Transverse colon (tissue), 4 donors: Measurements from ENCODE around the gene NEURL1. TPM values are rescaled to one million over a fixed set of nuclear protein-coding genes. Genes with fewer than 3 reads are reported as not detected.
A peak's percentile ranks its signal among the peaks of the same experiment; 100 is the strongest.

Experiments used
- DNase-seq: peaks from one replicate; pipeline ENCODE4 v3.0.0-alpha.2; 2019
- H3K27ac ChIP-seq, 4 donors: fragments of 200-600 bp; sonication (generic); 2 replicates each; pipeline ENCODE4 v1.5.1; 2016 to 2018; ENCODE audit warnings: inconsistent platforms in 4 of 4
- H3K27me3 ChIP-seq: fragments of 200-600 bp; sonication (generic); 2 replicates; pipeline ENCODE4 v1.5.1; 2017; ENCODE audit warnings: inconsistent platforms
- H3K36me3 ChIP-seq, 4 donors: fragments of 200-600 bp; sonication (generic); 2 replicates each; pipeline ENCODE4 v1.5.1; 2017 to 2019; ENCODE audit warnings: inconsistent platforms in 4 of 4
- H3K4me1 ChIP-seq, 4 donors: fragments of 200-600 bp; sonication (generic); 2 replicates each; pipeline ENCODE4 v1.5.1; 2017 to 2020; ENCODE audit warnings: inconsistent platforms in 4 of 4
- H3K4me3 ChIP-seq, 4 donors: fragments of 200-600 bp; sonication (generic); 1 replicate in 1 of 4; 2 replicates in 3 of 4; pipeline versions ENCODE4 v1.5.1 to v1.6.1; 2017 to 2019; ENCODE audit warnings: inconsistent platforms in 4 of 4
- H3K9me3 ChIP-seq, 2 donors: fragments of 200-600 bp; sonication (generic); 2 replicates each; pipeline ENCODE4 v1.5.1; 2017 to 2019; ENCODE audit warnings: inconsistent platforms in 2 of 2
- EP300 ChIP-seq: sonication (generic); formaldehyde crosslinking; IDR thresholded peaks from one replicate; pipeline ENCODE4 v1.6.1; 2017; ENCODE audit warnings: antibody characterized with exemption, low read depth
- POLR2A ChIP-seq: fragments of 450-650 bp; IDR thresholded peaks from one replicate; pipeline ENCODE4 v1.6.1; 2016; ENCODE audit warnings: antibody characterized with exemption, mild to moderate bottlenecking, moderate library complexity
- POLR2AphosphoS5 ChIP-seq, 3 donors: sonication (generic); formaldehyde crosslinking; IDR thresholded peaks; one replicate each; pipeline ENCODE4 v1.6.1; 2016; ENCODE audit warnings: antibody characterized with exemption in 3 of 3
- whole genome bisulfite sequencing, 2 donors: methylation state at CpG; one replicate each; pipeline ENCODE4 v1.1.5; 2018; ENCODE audit warnings: low coverage in 1 of 2; 5-methylcytosine and 5-hydroxymethylcytosine counted together
- in situ Hi-C, 4 donors: fragments of 200-750 bp; cut with MboI; loops; one replicate each; pipeline versions ENCODE4 v1.15.0 to v1.15.1; 2017; ENCODE audit warnings: low sequenced_read_pairs in 3 of 4, low pct_ligation_motif_present in 1 of 4, low pct_unique_long_range_greater_than_20kb in 1 of 4
- intact Hi-C: fragments of 100-400 bp; cut with DNase I; formaldehyde crosslinking; loops from one replicate; pipeline ENCODE4 v1.15.1; 2023; ENCODE audit warnings: low total_unique reads
- total RNA-seq, 4 donors: library from RNA; depleted of rRNA; stranded (reverse); fragments of >200 nt; gene quantifications; one replicate each; pipeline ENCODE4 v1.1.0, GENCODE V29; 2016
- TF ChIP-seq, protein P1 (sequence below), 5 experiments: fragments of 200-600 bp in 3 of 5; fragments of 450-650 bp in 2 of 5; sonication (generic) in 3 of 5; IDR thresholded peaks; 1 replicate in 2 of 5; 2 replicates in 3 of 5; pipeline ENCODE4 v1.5.1; 2016 to 2017; ENCODE audit warnings: antibody characterized with exemption in 5 of 5, inconsistent platforms in 3 of 5, mild to moderate bottlenecking in 2 of 5, moderate library complexity in 1 of 5

Gene NEURL1
- total RNA-seq, 4 donors from 2014 or later, result 36.7 to 177 (median 55.8) TPM

DNA sequence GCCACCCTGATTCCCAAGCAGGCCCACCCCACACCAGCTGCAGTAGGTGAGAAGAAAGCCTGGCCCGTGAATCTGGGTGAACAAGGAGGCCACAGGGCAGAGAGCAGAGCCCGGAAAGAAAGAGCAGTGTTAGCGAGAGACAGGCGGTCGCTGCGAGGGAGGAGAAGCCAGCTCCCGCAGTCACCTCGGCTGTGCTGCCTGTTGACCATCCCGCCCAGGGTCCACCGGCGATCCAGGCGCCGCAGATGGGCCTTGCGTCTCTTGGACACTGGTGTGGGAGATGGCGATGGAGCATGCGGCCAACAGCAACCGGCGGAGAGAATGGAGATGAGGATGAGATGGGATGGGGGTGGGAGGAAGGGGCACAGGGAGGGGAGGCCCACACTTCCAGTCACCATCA lies 128.8 kb downstream of the NEURL1 start:
- H3K9me3 ChIP-seq, result no peaks in the 10 kb centered on the region
- no peak for TF ChIP-seq EP300
- TF ChIP-seq, protein P1, sequence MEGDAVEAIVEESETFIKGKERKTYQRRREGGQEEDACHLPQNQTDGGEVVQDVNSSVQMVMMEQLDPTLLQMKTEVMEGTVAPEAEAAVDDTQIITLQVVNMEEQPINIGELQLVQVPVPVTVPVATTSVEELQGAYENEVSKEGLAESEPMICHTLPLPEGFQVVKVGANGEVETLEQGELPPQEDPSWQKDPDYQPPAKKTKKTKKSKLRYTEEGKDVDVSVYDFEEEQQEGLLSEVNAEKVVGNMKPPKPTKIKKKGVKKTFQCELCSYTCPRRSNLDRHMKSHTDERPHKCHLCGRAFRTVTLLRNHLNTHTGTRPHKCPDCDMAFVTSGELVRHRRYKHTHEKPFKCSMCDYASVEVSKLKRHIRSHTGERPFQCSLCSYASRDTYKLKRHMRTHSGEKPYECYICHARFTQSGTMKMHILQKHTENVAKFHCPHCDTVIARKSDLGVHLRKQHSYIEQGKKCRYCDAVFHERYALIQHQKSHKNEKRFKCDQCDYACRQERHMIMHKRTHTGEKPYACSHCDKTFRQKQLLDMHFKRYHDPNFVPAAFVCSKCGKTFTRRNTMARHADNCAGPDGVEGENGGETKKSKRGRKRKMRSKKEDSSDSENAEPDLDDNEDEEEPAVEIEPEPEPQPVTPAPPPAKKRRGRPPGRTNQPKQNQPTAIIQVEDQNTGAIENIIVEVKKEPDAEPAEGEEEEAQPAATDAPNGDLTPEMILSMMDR (IDR thresholded peaks at IDR 0.05), result no peak
- no peak for TF ChIP-seq POLR2AphosphoS5 (IDR thresholded peaks at IDR 0.05)
- no peak for TF ChIP-seq POLR2A
- DNase-seq, result no peak
- no peaks in the 10 kb centered on the region for H3K27me3 ChIP-seq
- peak overlapping the region in 1 of 4 donors; percentile 57 for H3K27ac ChIP-seq
- H3K4me1 ChIP-seq, result peaks cover 3 to 29% (median 12%) of the 10 kb centered on the region in 4 donors
- no peak overlapping the region for H3K4me3 ChIP-seq
- intact Hi-C loops (no loop called here), in situ Hi-C loops (loop anchor here in 1 of 4 donors (25.0 kb wide), 1 partner anchor 240 kb away; the partner anchor contains the start of gene SH3PXD2A)
- 89 to 100% methylated on average over 9 to 18 of the region's 18 CpGs for WGBS, 2 donors
- peaks cover 0 to 21% (median 8%) of the 10 kb centered on the region in 4 donors for H3K36me3 ChIP-seq

GRCh38 chr10:103622935-103623574 lies 129.6 kb downstream of the NEURL1 start:
- peaks cover 0 to 24% (median 8%) of the 10 kb centered on the region in 4 donors for H3K36me3 ChIP-seq
- no peak overlapping the region for H3K4me3 ChIP-seq
- 87% methylated on average over 11 of the region's 11 CpGs; no CpG with 5 or more reads in 1 of the 2 donors for WGBS, 2 donors
- DNase-seq, result no peak
- no peaks in the 10 kb centered on the region for H3K9me3 ChIP-seq
- H3K4me1 ChIP-seq, result peaks cover 3 to 24% (median 12%) of the 10 kb centered on the region in 4 donors
- no peak for TF ChIP-seq POLR2A
- TF ChIP-seq, protein P1 (IDR thresholded peaks at IDR 0.05), result no peak
- no peak for TF ChIP-seq EP300
- no peak for TF ChIP-seq POLR2AphosphoS5 (IDR thresholded peaks at IDR 0.05)
- no peaks in the 10 kb centered on the region for H3K27me3 ChIP-seq
- in situ Hi-C loops (loop anchor here in 1 of 4 donors (25.0 kb wide), 1 partner anchor 239 kb away; the partner anchor contains the start of gene SH3PXD2A), intact Hi-C loops (no loop called here)
- H3K27ac ChIP-seq, result no peak overlapping the region

- no peaks in the 10 kb centered on the region for H3K27me3 ChIP-seq
- no peaks in the 10 kb centered on the region for H3K9me3 ChIP-seq
- in situ Hi-C loops, result no loop called here
- H3K36me3 ChIP-seq, result peaks cover 0 to 26% (median 8%) of the 10 kb centered on the region in 4 donors
- WGBS, 2 donors, result 93% methylated on average over 11 of the region's 11 CpGs; no CpG with 5 or more reads in 1 of the 2 donors
- DNase-seq, result no peak
- peaks cover 0 to 6% (median 0%) of the 10 kb centered on the region in 4 donors for H3K4me1 ChIP-seq
- no peak overlapping the region for H3K4me3 ChIP-seq
- intact Hi-C loops, result no loop called here
- TF ChIP-seq POLR2A (no peak), EP300 (no peak), POLR2AphosphoS5 (IDR thresholded peaks at IDR 0.05) (no peak)
- TF ChIP-seq, protein P1 (IDR thresholded peaks at IDR 0.05), result no peak
- H3K27ac ChIP-seq, result no peak overlapping the region
Measured at GRCh38 chr10:103626178-103626577, 132.7 kb downstream of the NEURL1 start.

DNA sequence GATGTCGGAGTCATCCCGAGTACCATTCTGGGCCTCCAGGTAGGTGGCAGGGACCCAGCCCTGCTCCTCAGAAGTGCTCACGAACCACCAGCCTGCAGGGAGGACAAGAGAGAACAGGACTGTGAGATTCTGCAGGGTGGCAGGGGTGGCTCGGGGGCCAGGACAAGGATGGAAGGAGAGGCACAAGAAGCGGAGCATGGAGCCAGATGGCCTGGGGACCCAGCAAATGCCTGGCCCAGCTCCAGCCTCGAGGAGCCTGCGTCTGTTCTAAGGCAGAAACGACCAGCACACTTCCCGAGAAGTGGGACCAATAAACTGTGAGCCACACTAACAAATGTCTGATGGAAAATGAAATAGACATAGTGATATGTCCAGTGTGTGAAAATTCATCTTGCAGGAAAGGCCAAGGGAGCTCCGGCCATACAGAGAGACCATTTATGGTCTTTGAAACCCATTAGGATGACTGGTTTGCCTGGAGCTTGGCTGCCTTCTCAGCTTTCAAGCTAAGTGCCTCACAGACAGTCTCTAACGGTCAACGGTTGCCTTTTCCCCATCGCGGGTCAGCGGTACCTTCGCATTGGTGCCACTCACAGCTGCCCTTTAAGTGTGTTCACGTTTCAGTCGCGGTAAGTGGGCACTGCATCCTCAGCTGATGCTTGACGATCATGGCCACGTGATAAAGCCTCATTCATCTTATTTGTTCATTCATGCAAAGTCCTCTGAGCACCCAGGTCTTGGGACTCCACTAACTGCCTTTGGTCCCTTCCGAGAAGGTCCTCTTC lies 133.8 kb downstream of the NEURL1 start:
- in situ Hi-C loops, result no loop called here
- intact Hi-C loops, result no loop called here
- TF ChIP-seq EP300 (no peak), POLR2AphosphoS5 (IDR thresholded peaks at IDR 0.05) (no peak), POLR2A (no peak)
- TF ChIP-seq, protein P1 (IDR thresholded peaks at IDR 0.05), result no peak
- peaks cover 0 to 22% (median 7%) of the 10 kb centered on the region in 4 donors for H3K36me3 ChIP-seq
- H3K27ac ChIP-seq, result no peak overlapping the region
- H3K27me3 ChIP-seq, result no peaks in the 10 kb centered on the region
- H3K9me3 ChIP-seq, result no peaks in the 10 kb centered on the region
- H3K4me1 ChIP-seq, result peaks cover 0 to 6% (median 0%) of the 10 kb centered on the region in 4 donors
- H3K4me3 ChIP-seq, result no peak overlapping the region
- 80 to 86% methylated on average over 2 to 22 of the region's 22 CpGs for WGBS, 2 donors
- DNase-seq, result no peak
